H1 (cell line): ENCODE data around the gene RAPGEF6. TPM values are rescaled to one million over a fixed set of nuclear protein-coding genes. Genes with fewer than 3 reads are reported as not detected.

Source experiments
- NRF1 ChIP-seq: IDR thresholded peaks from 2 replicates; pipeline ENCODE4 v1.6.1; 2011; ENCODE audit warnings: mild to moderate bottlenecking, low read depth, low read length, improper control_type of control experiment
- PHF8 ChIP-seq: fragments of 200-600 bp; sonication (generic); conservative IDR thresholded peaks from 2 replicates; pipeline ENCODE4 v1.7.1; 2012; ENCODE audit warnings: low read depth, mild to moderate bottlenecking, inconsistent platforms, low read length, moderate library complexity
- RXRA ChIP-seq: IDR thresholded peaks from 2 replicates; pipeline ENCODE4 v1.6.1; 2011; ENCODE audit warnings: low read depth, mild to moderate bottlenecking, low read length, moderate library complexity; ENCODE audit not compliant: insufficient read depth
- SIN3A ChIP-seq, 2 experiments: IDR thresholded peaks in 1 of 2; conservative IDR thresholded peaks in 1 of 2; 2 replicates each; pipeline ENCODE4 v1.6.1; 2011 to 2012; ENCODE audit warnings: low read length in 2 of 2, improper control_type of control experiment in 1 of 2, low read depth in 1 of 2, mild to moderate bottlenecking in 1 of 2
- SRF ChIP-seq: IDR thresholded peaks from 2 replicates; pipeline ENCODE4 v1.6.1; 2011; ENCODE audit warnings: mild to moderate bottlenecking, low read depth, low read length, moderate library complexity
- polyA plus RNA-seq, 7 experiments: library from polyadenylated mRNA; depleted of rRNA in 3 of 7; stranded (reverse) in 5 of 7; unstranded in 2 of 7; fragments of >200 nt in 5 of 7; fragments of 200-250 nt in 2 of 7; gene quantifications; 1 replicate in 5 of 7; 2 replicates in 1 of 7; 4 replicates in 1 of 7; pipeline versions ENCODE4 v1.2.1 to v1.2.3, GENCODE V29; 2011 to 2013; ENCODE audit warnings: missing spikeins in 2 of 7, mixed read lengths in 2 of 7
- total RNA-seq: library from RNA; stranded (reverse); fragmentation: NEBNext Ultra II Directional; extraction: Animal tissue kit (Norgen Biotek cat#: 25700); gene quantifications from 2 replicates; pipeline ENCODE4 v1.2.1, GENCODE V29; 2021
- TF ChIP-seq, protein P1 (sequence below): IDR thresholded peaks from 2 replicates; pipeline ENCODE4 v1.6.1; 2012; ENCODE audit warnings: low read length, inconsistent platforms
- TF ChIP-seq, protein P2 (sequence below): fragments of 300-600 bp; sonication (generic); IDR thresholded peaks from 2 replicates; pipeline ENCODE4 v1.7.1; 2012; ENCODE audit warnings: low read length, moderate library complexity, mild to moderate bottlenecking, inconsistent platforms; ENCODE audit not compliant: insufficient replicate concordance

The RAPGEF6 gene
- total and polyA plus RNA-seq, 2 of the 8 experiments (the other 6 are each of a cell fraction or from before 2014, with no cell fraction given), result 4.8 to 20.0 TPM

DNA sequence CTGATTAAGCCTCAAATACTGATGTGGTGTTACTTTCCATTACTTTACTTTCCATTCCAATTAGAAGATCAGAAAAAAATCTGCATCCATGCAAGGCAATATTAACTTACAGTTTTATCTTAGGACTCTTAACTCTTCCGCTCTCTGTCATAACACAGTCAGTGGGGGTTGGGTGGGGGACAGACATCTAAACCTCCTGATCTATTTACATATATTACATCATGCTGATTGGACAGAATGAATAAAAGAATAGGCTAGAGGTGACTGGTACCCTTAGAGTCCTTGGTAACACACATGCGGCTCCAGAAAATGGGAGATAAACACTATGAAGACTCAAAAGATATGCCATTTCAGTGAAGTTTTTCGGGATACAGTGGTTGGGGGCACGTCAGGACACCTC is 27.6 kb downstream of the RAPGEF6 start (continued):
- TF ChIP-seq, protein P1, sequence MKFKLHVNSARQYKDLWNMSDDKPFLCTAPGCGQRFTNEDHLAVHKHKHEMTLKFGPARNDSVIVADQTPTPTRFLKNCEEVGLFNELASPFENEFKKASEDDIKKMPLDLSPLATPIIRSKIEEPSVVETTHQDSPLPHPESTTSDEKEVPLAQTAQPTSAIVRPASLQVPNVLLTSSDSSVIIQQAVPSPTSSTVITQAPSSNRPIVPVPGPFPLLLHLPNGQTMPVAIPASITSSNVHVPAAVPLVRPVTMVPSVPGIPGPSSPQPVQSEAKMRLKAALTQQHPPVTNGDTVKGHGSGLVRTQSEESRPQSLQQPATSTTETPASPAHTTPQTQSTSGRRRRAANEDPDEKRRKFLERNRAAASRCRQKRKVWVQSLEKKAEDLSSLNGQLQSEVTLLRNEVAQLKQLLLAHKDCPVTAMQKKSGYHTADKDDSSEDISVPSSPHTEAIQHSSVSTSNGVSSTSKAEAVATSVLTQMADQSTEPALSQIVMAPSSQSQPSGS, result no peak
- TF ChIP-seq, protein P2, sequence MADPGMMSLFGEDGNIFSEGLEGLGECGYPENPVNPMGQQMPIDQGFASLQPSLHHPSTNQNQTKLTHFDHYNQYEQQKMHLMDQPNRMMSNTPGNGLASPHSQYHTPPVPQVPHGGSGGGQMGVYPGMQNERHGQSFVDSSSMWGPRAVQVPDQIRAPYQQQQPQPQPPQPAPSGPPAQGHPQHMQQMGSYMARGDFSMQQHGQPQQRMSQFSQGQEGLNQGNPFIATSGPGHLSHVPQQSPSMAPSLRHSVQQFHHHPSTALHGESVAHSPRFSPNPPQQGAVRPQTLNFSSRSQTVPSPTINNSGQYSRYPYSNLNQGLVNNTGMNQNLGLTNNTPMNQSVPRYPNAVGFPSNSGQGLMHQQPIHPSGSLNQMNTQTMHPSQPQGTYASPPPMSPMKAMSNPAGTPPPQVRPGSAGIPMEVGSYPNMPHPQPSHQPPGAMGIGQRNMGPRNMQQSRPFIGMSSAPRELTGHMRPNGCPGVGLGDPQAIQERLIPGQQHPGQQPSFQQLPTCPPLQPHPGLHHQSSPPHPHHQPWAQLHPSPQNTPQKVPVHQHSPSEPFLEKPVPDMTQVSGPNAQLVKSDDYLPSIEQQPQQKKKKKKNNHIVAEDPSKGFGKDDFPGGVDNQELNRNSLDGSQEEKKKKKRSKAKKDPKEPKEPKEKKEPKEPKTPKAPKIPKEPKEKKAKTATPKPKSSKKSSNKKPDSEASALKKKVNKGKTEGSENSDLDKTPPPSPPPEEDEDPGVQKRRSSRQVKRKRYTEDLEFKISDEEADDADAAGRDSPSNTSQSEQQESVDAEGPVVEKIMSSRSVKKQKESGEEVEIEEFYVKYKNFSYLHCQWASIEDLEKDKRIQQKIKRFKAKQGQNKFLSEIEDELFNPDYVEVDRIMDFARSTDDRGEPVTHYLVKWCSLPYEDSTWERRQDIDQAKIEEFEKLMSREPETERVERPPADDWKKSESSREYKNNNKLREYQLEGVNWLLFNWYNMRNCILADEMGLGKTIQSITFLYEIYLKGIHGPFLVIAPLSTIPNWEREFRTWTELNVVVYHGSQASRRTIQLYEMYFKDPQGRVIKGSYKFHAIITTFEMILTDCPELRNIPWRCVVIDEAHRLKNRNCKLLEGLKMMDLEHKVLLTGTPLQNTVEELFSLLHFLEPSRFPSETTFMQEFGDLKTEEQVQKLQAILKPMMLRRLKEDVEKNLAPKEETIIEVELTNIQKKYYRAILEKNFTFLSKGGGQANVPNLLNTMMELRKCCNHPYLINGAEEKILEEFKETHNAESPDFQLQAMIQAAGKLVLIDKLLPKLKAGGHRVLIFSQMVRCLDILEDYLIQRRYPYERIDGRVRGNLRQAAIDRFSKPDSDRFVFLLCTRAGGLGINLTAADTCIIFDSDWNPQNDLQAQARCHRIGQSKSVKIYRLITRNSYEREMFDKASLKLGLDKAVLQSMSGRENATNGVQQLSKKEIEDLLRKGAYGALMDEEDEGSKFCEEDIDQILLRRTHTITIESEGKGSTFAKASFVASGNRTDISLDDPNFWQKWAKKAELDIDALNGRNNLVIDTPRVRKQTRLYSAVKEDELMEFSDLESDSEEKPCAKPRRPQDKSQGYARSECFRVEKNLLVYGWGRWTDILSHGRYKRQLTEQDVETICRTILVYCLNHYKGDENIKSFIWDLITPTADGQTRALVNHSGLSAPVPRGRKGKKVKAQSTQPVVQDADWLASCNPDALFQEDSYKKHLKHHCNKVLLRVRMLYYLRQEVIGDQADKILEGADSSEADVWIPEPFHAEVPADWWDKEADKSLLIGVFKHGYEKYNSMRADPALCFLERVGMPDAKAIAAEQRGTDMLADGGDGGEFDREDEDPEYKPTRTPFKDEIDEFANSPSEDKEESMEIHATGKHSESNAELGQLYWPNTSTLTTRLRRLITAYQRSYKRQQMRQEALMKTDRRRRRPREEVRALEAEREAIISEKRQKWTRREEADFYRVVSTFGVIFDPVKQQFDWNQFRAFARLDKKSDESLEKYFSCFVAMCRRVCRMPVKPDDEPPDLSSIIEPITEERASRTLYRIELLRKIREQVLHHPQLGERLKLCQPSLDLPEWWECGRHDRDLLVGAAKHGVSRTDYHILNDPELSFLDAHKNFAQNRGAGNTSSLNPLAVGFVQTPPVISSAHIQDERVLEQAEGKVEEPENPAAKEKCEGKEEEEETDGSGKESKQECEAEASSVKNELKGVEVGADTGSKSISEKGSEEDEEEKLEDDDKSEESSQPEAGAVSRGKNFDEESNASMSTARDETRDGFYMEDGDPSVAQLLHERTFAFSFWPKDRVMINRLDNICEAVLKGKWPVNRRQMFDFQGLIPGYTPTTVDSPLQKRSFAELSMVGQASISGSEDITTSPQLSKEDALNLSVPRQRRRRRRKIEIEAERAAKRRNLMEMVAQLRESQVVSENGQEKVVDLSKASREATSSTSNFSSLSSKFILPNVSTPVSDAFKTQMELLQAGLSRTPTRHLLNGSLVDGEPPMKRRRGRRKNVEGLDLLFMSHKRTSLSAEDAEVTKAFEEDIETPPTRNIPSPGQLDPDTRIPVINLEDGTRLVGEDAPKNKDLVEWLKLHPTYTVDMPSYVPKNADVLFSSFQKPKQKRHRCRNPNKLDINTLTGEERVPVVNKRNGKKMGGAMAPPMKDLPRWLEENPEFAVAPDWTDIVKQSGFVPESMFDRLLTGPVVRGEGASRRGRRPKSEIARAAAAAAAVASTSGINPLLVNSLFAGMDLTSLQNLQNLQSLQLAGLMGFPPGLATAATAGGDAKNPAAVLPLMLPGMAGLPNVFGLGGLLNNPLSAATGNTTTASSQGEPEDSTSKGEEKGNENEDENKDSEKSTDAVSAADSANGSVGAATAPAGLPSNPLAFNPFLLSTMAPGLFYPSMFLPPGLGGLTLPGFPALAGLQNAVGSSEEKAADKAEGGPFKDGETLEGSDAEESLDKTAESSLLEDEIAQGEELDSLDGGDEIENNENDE, result no peak
- no peak for TF ChIP-seq PHF8
- no peak for TF ChIP-seq SIN3A (conservative IDR thresholded peaks at IDR 0.05 in 1 of 2, IDR thresholded peaks at IDR 0.05 in 1 of 2; ENCODE audit: low read depth in 1 of 2, low read length in 2 of 2)
- TF ChIP-seq SRF, result no peak
- no peak for TF ChIP-seq NRF1
- no peak for TF ChIP-seq RXRA
